ENCODE results near the gene KDM2B. TPM values are rescaled to one million over a fixed set of nuclear protein-coding genes. Genes with fewer than 3 reads are reported as not detected.
A peak's percentile ranks its signal among the peaks of the same experiment; 100 is the strongest.

Gene KDM2B
- total RNA-seq, 4 donors from 2014 or later: 20.7 to 26.3 (median 23.9) TPM

DNA sequence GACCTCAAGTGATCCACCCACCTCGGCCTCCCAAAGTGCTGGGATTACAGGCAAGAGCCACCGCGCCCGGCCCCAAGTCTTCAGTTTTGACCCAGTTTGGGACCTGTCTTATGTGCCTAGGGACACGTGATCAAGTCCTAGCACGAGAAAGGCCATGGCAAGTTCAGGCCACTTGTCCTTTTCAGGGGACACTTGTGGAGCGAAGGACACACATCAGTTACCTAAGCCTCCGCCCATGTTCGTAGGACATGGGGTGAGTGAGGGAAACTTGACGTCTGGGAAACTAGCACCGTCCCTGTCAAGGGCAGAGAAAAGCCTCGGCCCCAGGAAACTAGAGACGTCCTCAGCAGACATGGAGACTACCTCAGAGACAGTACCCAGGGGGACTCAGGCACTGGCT is 60.7 kb downstream of the KDM2B start:
- H3K36me3 ChIP-seq: peaks cover 0 to 34% (median 0%) of the 10 kb centered on the region in 3 donors
- no peak overlapping the region for H3K27ac ChIP-seq
- 84% methylated on average over 6 of the region's 13 CpGs; no CpG with 5 or more reads in 1 of the 2 donors for WGBS, 2 donors
- intact Hi-C loops (cut with DNase I): no loop called here
- H3K27me3 ChIP-seq: no peaks in the 10 kb centered on the region
- H3K4me1 ChIP-seq: no peaks in the 10 kb centered on the region
- no peaks in the 10 kb centered on the region for H3K9me3 ChIP-seq
- DNase-seq: no peak
- no peak overlapping the region for H3K4me3 ChIP-seq
- TF ChIP-seq POLR2A (IDR thresholded peaks at IDR 0.05): no peak

DNA sequence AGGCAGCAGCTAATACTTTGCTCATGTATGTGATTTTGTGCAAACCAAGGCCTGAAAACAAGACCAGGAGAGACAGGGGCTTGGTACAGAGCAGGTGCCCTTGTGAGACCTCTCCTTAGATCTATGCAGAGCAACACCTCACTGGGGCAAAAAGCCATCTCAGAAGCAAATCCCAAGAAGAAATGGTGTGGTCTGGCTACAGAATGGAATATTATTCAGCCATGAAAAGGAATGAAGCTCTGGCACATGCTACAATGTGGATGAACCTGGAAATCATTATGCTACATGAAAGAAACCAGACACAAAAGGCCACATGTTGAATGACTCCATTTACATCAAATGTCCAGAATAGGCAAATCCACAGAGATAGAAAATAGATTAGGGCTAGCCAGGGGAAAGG is 61.6 kb downstream of the KDM2B start:
- intact Hi-C loops (cut with DNase I): no loop called here
- no peak overlapping the region for H3K27ac ChIP-seq
- H3K4me1 ChIP-seq: no peaks in the 10 kb centered on the region
- DNase-seq: no peak
- H3K4me3 ChIP-seq: no peak overlapping the region
- H3K36me3 ChIP-seq: peaks cover 0 to 34% (median 0%) of the 10 kb centered on the region in 3 donors
- TF ChIP-seq POLR2A (IDR thresholded peaks at IDR 0.05) (no peak), CTCF (IDR thresholded peaks at IDR 0.05) (no peak)
- no peaks in the 10 kb centered on the region for H3K9me3 ChIP-seq
- H3K27me3 ChIP-seq: no peaks in the 10 kb centered on the region

DNA sequence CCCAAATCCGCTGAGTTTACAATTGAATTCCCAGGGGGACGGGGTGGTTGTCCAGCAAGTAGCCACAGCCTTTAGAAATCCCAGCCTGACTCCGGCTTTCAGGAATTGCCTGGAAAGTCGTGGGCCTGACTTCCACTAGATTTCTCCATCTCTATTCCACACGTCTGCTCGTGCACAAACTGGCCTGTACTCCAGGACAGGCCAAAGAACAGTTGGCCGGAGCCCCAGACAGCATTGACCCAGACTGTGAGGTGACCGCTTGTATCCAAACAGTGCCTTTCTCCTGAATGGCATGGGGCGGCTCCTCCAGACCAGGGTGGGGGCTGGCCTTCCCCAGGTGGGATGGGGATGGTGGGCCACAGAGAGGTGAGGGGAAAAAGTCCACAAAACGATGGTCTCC is 62.2 kb downstream of the KDM2B start:
- WGBS, 2 donors: 80 to 95% methylated on average over 2 to 6 of the region's 10 CpGs
- Histone ChIP-seq H3K27ac (peak overlapping the region in 2 of 4 donors; percentile 35 to 47), H3K4me1 (no peaks in the 10 kb centered on the region), H3K9me3 (no peaks in the 10 kb centered on the region), H3K27me3 (no peaks in the 10 kb centered on the region), H3K4me3 (no peak overlapping the region), H3K36me3 (peaks cover 0 to 34% (median 0%) of the 10 kb centered on the region in 3 donors)
- DNase-seq: no peak
- TF ChIP-seq CTCF (IDR thresholded peaks at IDR 0.05) (no peak), POLR2A (IDR thresholded peaks at IDR 0.05) (no peak)
- intact Hi-C loops (cut with DNase I): no loop called here

GRCh38 chr12:121516437-121517011 is 64.3 kb downstream of the KDM2B start:
- DNase-seq: no peak
- Histone ChIP-seq H3K27ac (no peak overlapping the region), H3K27me3 (no peaks in the 10 kb centered on the region), H3K4me1 (no peaks in the 10 kb centered on the region), H3K36me3 (peaks cover 0 to 47% (median 0%) of the 10 kb centered on the region in 3 donors), H3K9me3 (no peaks in the 10 kb centered on the region), H3K4me3 (no peak overlapping the region)
- 88 to 91% methylated on average over 10 of the region's 10 CpGs for WGBS, 2 donors
- intact Hi-C loops (cut with DNase I): no loop called here
- TF ChIP-seq POLR2A (IDR thresholded peaks at IDR 0.05) (no peak), CTCF (IDR thresholded peaks at IDR 0.05) (no peak)

GRCh38 chr12:121515615-121516014 is 65.2 kb downstream of the KDM2B start:
- H3K4me3 ChIP-seq: no peak overlapping the region
- no peaks in the 10 kb centered on the region for H3K27me3 ChIP-seq
- DNase-seq: no peak
- no peak overlapping the region for H3K27ac ChIP-seq
- H3K4me1 ChIP-seq: no peaks in the 10 kb centered on the region
- H3K36me3 ChIP-seq: peaks cover 0 to 44% (median 0%) of the 10 kb centered on the region in 3 donors
- H3K9me3 ChIP-seq: no peaks in the 10 kb centered on the region
- TF ChIP-seq CTCF (IDR thresholded peaks at IDR 0.05): no peak
- WGBS, 2 donors: 85 to 100% methylated on average over 2 to 7 of the region's 7 CpGs
- intact Hi-C loops (cut with DNase I): no loop called here

Measured in esophagus squamous epithelium (tissue), 5 donors.